Caco-2 (cell line): ENCODE results near the gene CYP11A1. TPM values are rescaled to one million over a fixed set of nuclear protein-coding genes. Genes with fewer than 3 reads are reported as not detected.
"Not testable (repeated sequence)": the region's sequence is repeated elsewhere in the genome, so short reads cannot be mapped to it uniquely, and the experiment has no call there.

Source experiments
- BruUV-seq: library from RNA; stranded (reverse); fragments of 400-500 nt; replicated peaks from 2 replicates; lab custom pipeline; 2021; lab: Mats Ljungman, UMichigan
- CTCF ChIA-PET: fragments of 300-600 bp; sonication (Branson Sonifier 250); formaldehyde crosslinking; loops from one replicate; lab custom pipeline; 2022; ENCODE audit warnings: antibody characterized with exemption; lab: Charles Lee
- POLR2A ChIA-PET: fragments of 300-600 bp; sonication (Branson Sonifier 250); formaldehyde crosslinking; loops from one replicate; lab custom pipeline; 2022; ENCODE audit warnings: antibody characterized with exemption; lab: Charles Lee
- DNase-seq, 2 experiments: peaks; one replicate each; pipeline versions ENCODE4 v3.0.0 to v3.0.0-alpha.2; 2020 to 2022
- H3K27me3 ChIP-seq: replicated peaks from 2 replicates; pipeline ENCODE4 v1.6.0; 2011; ENCODE audit warnings: low read length; ENCODE audit not compliant: control insufficient read depth, insufficient read depth
- H3K36me3 ChIP-seq: 2 replicates; pipeline ENCODE4 v1.5.1; 2011; ENCODE audit warnings: low read length; ENCODE audit not compliant: control insufficient read depth, insufficient read depth
- H3K4me1 ChIP-seq: fragments of 250-450 bp; sonication (Bioruptor Pico); 2 replicates; pipeline ENCODE4 v1.5.1; 2020; ENCODE audit warnings: mild to moderate bottlenecking
- H3K4me3 ChIP-seq: 2 replicates; pipeline ENCODE4 v1.5.1; 2011; ENCODE audit warnings: low read depth, mild to moderate bottlenecking, control low read depth, low read length
- H3K9me3 ChIP-seq: fragments of 250-450 bp; sonication (Bioruptor Pico); 2 replicates; pipeline ENCODE4 v1.5.1; 2020; ENCODE audit warnings: mild to moderate bottlenecking, moderate library complexity
- H3K27ac Mint-ChIP-seq: one replicate; pipeline ENCODE4 v1.8.0; 2022; ENCODE audit warnings: mixed read lengths; ENCODE audit not compliant: unreplicated experiment
- H3K27me3 Mint-ChIP-seq: one replicate; pipeline ENCODE4 v1.8.0; 2022; ENCODE audit warnings: mixed read lengths; ENCODE audit not compliant: insufficient read depth, unreplicated experiment
- H3K36me3 Mint-ChIP-seq: one replicate; pipeline ENCODE4 v1.8.0; 2022; ENCODE audit warnings: mild to moderate bottlenecking, mixed read lengths; ENCODE audit not compliant: insufficient read depth, unreplicated experiment
- H3K4me1 Mint-ChIP-seq: one replicate; pipeline ENCODE4 v1.8.0; 2022; ENCODE audit warnings: low read depth, mixed read lengths; ENCODE audit not compliant: unreplicated experiment
- H3K4me3 Mint-ChIP-seq: one replicate; pipeline ENCODE4 v1.8.0; 2022; ENCODE audit warnings: mild to moderate bottlenecking, moderate library complexity, mixed read lengths; ENCODE audit not compliant: unreplicated experiment
- H3K9me3 Mint-ChIP-seq: one replicate; pipeline ENCODE4 v1.8.0; 2022; ENCODE audit warnings: mixed read lengths; ENCODE audit not compliant: unreplicated experiment
- CTCF ChIP-seq, 2 experiments: fragments of 200-600 bp in 1 of 2; IDR thresholded peaks; 1 replicate in 1 of 2; 2 replicates in 1 of 2; pipeline versions ENCODE4 v1.5.1 to v1.8.0; 2011 to 2022; ENCODE audit warnings: antibody characterized with exemption in 1 of 2, control low read depth in 1 of 2, inconsistent platforms in 1 of 2, low read depth in 1 of 2, low read length in 1 of 2, mild to moderate bottlenecking in 1 of 2, moderate library complexity in 1 of 2; ENCODE audit not compliant: insufficient read depth in 1 of 2, severe bottlenecking in 1 of 2, unreplicated experiment in 1 of 2
- intact Hi-C: fragments of 100-400 bp; cut with micrococcal nuclease; formaldehyde crosslinking; loops from one replicate; pipeline ENCODE4 v1.10.0; 2022; ENCODE audit not compliant: unreplicated experiment
- total RNA-seq: library from RNA; stranded (reverse); gene quantifications from 2 replicates; pipeline ENCODE4 v1.2.3, GENCODE V29; 2022

Gene CYP11A1
- total RNA-seq, 1 experiment from 2014 or later = not detected

- H3K27ac Mint-ChIP-seq, intact Hi-C loops, H3K4me3 ChIP-seq, DNase-seq, H3K4me3 Mint-ChIP-seq, H3K4me1 ChIP-seq, H3K36me3 Mint-ChIP-seq, H3K36me3 ChIP-seq, H3K9me3 ChIP-seq, H3K9me3 Mint-ChIP-seq, POLR2A ChIA-PET, H3K27me3 ChIP-seq, BruUV-seq, CTCF ChIA-PET: not testable (repeated sequence)
- Mint-ChIP-seq H3K27me3 (peaks cover 18% of the 10 kb centered on the region), H3K4me1 (peaks cover 12% of the 10 kb centered on the region)
Measured at GRCh38 chr15:74356050-74356449, 11.4 kb downstream of the CYP11A1 start.

- POLR2A ChIA-PET, DNase-seq, H3K9me3 Mint-ChIP-seq, H3K9me3 ChIP-seq, CTCF ChIA-PET, H3K4me3 ChIP-seq, H3K36me3 ChIP-seq, H3K4me3 Mint-ChIP-seq, H3K27me3 ChIP-seq, intact Hi-C loops, BruUV-seq, H3K27ac Mint-ChIP-seq, H3K4me1 ChIP-seq, H3K36me3 Mint-ChIP-seq: not testable (repeated sequence)
- Mint-ChIP-seq H3K4me1 (peaks cover 12% of the 10 kb centered on the region), H3K27me3 (peaks cover 22% of the 10 kb centered on the region)
Measured at GRCh38 chr15:74353992-74354391, 13.5 kb downstream of the CYP11A1 start.

GRCh38 chr15:74352393-74352910 lies 15.0 kb downstream of the CYP11A1 start:
- TF ChIP-seq CTCF (IDR thresholded peaks at IDR 0.05; ENCODE audit: insufficient read depth in 1 of 2, low read depth in 1 of 2, low read length in 1 of 2, severe bottlenecking in 1 of 2, unreplicated experiment in 1 of 2) = no peak
- POLR2A ChIA-PET = no interaction called here
- no peak overlapping the region for H3K4me3 Mint-ChIP-seq

GRCh38 chr15:74351670-74352069 lies 15.8 kb downstream of the CYP11A1 start:
- no TSS peak for BruUV-seq
- Mint-ChIP-seq H3K4me1 (peaks cover 12% of the 10 kb centered on the region), H3K27ac (no peak overlapping the region), H3K27me3 (peaks cover 26% of the 10 kb centered on the region), H3K4me3 (no peak overlapping the region), H3K9me3 (no peaks in the 10 kb centered on the region), H3K36me3 (no peaks in the 10 kb centered on the region)
- ChIA-PET CTCF (no interaction called here), POLR2A (no interaction called here)
- H3K9me3 ChIP-seq = no peaks in the 10 kb centered on the region
- H3K4me1 ChIP-seq = no peaks in the 10 kb centered on the region
- intact Hi-C loops = no loop called here
- TF ChIP-seq CTCF (IDR thresholded peaks at IDR 0.05; ENCODE audit: insufficient read depth in 1 of 2, low read depth in 1 of 2, low read length in 1 of 2, severe bottlenecking in 1 of 2, unreplicated experiment in 1 of 2) = no peak
- no peak for DNase-seq
- no peaks in the 10 kb centered on the region for H3K36me3 ChIP-seq
- H3K27me3 ChIP-seq = no peaks in the 10 kb centered on the region
- no peak overlapping the region for H3K4me3 ChIP-seq

More at GRCh38 chr15:74352393-74352910, 15.0 kb downstream of the CYP11A1 start:
- Histone ChIP-seq H3K4me1 (no peaks in the 10 kb centered on the region), H3K4me3 (no peak overlapping the region), H3K9me3 (no peaks in the 10 kb centered on the region), H3K36me3 (no peaks in the 10 kb centered on the region), H3K27me3 (no peaks in the 10 kb centered on the region)
- no peak for DNase-seq
- Mint-ChIP-seq H3K27ac (no peak overlapping the region), H3K36me3 (no peaks in the 10 kb centered on the region), H3K4me1 (peaks cover 12% of the 10 kb centered on the region), H3K9me3 (no peaks in the 10 kb centered on the region), H3K27me3 (peaks cover 25% of the 10 kb centered on the region)
- BruUV-seq = no TSS peak
- CTCF ChIA-PET = no interaction called here
- intact Hi-C loops = no loop called here
